Endothelial cell of umbilical vein (primary cell): ENCODE data around the gene CLPSL2. TPM values are rescaled to one million over a fixed set of nuclear protein-coding genes. Genes with fewer than 3 reads are reported as not detected.

ENCODE experiments used
- BruUV-seq: library from RNA; stranded (reverse); fragments of 400-500 nt; replicated peaks from 2 replicates; lab custom pipeline; 2021; lab: Mats Ljungman, UMichigan
- CTCF ChIA-PET: fragments of 300-600, 350-600 bp; sonication (Branson Sonifier 250); formaldehyde crosslinking; loops from one replicate; lab custom pipeline; 2021; ENCODE audit warnings: antibody characterized with exemption, inconsistent platforms; lab: Charles Lee
- POLR2A ChIA-PET: fragments of 300-600, 350-600 bp; sonication (Branson Sonifier 250); formaldehyde crosslinking; loops from one replicate; lab custom pipeline; 2021; ENCODE audit warnings: antibody characterized with exemption, inconsistent platforms; lab: Charles Lee
- DNase-seq: peaks from one replicate; pipeline ENCODE4 v3.0.0-alpha.2; 2011; ENCODE audit warnings: low read depth, low spot score
- FAIRE-seq: peaks from 2 replicates; lab custom pipeline; 2011; peaks lifted over from hg19 to GRCh38; lab: Jason Lieb, UNC
- H2AFZ ChIP-seq: 2 replicates; pipeline ENCODE4 v1.6.0; 2012; ENCODE audit warnings: low read depth, low read length, control low read depth, inconsistent platforms
- H3K27ac ChIP-seq: 2 replicates; pipeline ENCODE4 v1.5.1; 2011; ENCODE audit warnings: low read depth, mild to moderate bottlenecking, control low read depth, low read length, moderate library complexity; ENCODE audit not compliant: insufficient read depth
- H3K27me3 ChIP-seq, 2 experiments: 2 replicates each; pipeline versions ENCODE4 v1.6.0 to v1.6.1; 2011; ENCODE audit warnings: low read length in 2 of 2, mixed read lengths in 1 of 2; ENCODE audit not compliant: control insufficient read depth in 2 of 2, insufficient read depth in 2 of 2
- H3K36me3 ChIP-seq, 2 experiments: 2 replicates in 1 of 2; 3 replicates in 1 of 2; pipeline ENCODE4 v1.5.1; 2011; ENCODE audit warnings: low read length in 2 of 2, mild to moderate bottlenecking in 1 of 2, moderate library complexity in 1 of 2; ENCODE audit not compliant: control insufficient read depth in 2 of 2, insufficient read depth in 2 of 2; ENCODE audit errors: extremely low read depth in 1 of 2
- H3K4me1 ChIP-seq: 3 replicates; pipeline ENCODE4 v1.5.1; 2011; ENCODE audit warnings: mild to moderate bottlenecking, low read length; ENCODE audit not compliant: control insufficient read depth, insufficient read depth; ENCODE audit errors: extremely low read depth
- H3K4me2 ChIP-seq: 2 replicates; pipeline ENCODE4 v1.6.1; 2011; ENCODE audit warnings: low read length, control low read depth, mixed read lengths; ENCODE audit not compliant: insufficient read depth
- H3K4me3 ChIP-seq, 3 experiments: fragments of 200-600 bp in 1 of 3; sonication (generic), shearing (Covaris generic) in 1 of 3; replicated peaks in 1 of 3; 2 replicates each; pipeline ENCODE4 v1.5.1; 2011 to 2016; ENCODE audit warnings: control low read depth in 3 of 3, low read length in 3 of 3, mild to moderate bottlenecking in 2 of 3, inconsistent platforms in 1 of 3, low read depth in 1 of 3, moderate library complexity in 1 of 3; ENCODE audit not compliant: insufficient read depth in 1 of 3
- H3K79me2 ChIP-seq: 2 replicates; pipeline ENCODE4 v1.6.0; 2012; ENCODE audit warnings: low read length, inconsistent platforms; ENCODE audit not compliant: control insufficient read depth, insufficient read depth
- H3K9ac ChIP-seq: replicated peaks from 2 replicates; pipeline ENCODE3; 2011; ENCODE audit warnings: low read length, control low read depth; ENCODE audit not compliant: insufficient read depth; ENCODE audit errors: extremely low read depth
- H3K9me1 ChIP-seq: replicated peaks from 3 replicates; pipeline ENCODE4 v1.6.0; 2011; ENCODE audit warnings: mild to moderate bottlenecking, low read length; ENCODE audit not compliant: control insufficient read depth, insufficient read depth; ENCODE audit errors: extremely low read depth
- H3K9me3 ChIP-seq: replicated peaks from 2 replicates; pipeline ENCODE4 v1.5.1; 2012; ENCODE audit warnings: low read length, inconsistent platforms; ENCODE audit not compliant: control insufficient read depth, insufficient read depth
- H4K20me1 ChIP-seq: replicated peaks from 2 replicates; pipeline ENCODE3; 2011; ENCODE audit warnings: mild to moderate bottlenecking, low read length; ENCODE audit not compliant: control insufficient read depth, insufficient read depth; ENCODE audit errors: extremely low read depth
- EZH2 ChIP-seq: IDR thresholded peaks from 2 replicates; pipeline ENCODE4 v1.6.1; 2012; ENCODE audit warnings: borderline replicate concordance, low read depth, mild to moderate bottlenecking, moderate library complexity, low read length, inconsistent platforms; ENCODE audit not compliant: severe bottlenecking
- FOS ChIP-seq: IDR thresholded peaks from 2 replicates; pipeline ENCODE4 v1.6.1; 2011; ENCODE audit warnings: mild to moderate bottlenecking, low read length, moderate library complexity, borderline replicate concordance; ENCODE audit not compliant: insufficient read depth
- GATA2 ChIP-seq: IDR thresholded peaks from 2 replicates; pipeline ENCODE4 v1.7.0; 2011; ENCODE audit warnings: low read depth, mild to moderate bottlenecking, moderate library complexity, mixed read lengths, low read length; ENCODE audit not compliant: insufficient read length, insufficient read depth
- JUN ChIP-seq: IDR thresholded peaks from 2 replicates; pipeline ENCODE4 v1.6.1; 2011; ENCODE audit warnings: borderline replicate concordance, low read depth; ENCODE audit not compliant: insufficient read length, insufficient read depth
- MYC ChIP-seq: IDR thresholded peaks from one replicate; pipeline ENCODE4 v1.6.1; 2011; ENCODE audit warnings: mild to moderate bottlenecking, low read depth, low read length
- POLR2A ChIP-seq: IDR thresholded peaks from 2 replicates; pipeline ENCODE4 v1.6.1; 2012; ENCODE audit warnings: low read depth, mild to moderate bottlenecking, control low read depth, low read length
- POLR2AphosphoS5 ChIP-seq: IDR thresholded peaks from 2 replicates; pipeline ENCODE4 v1.6.1; 2012; ENCODE audit warnings: low read depth, mild to moderate bottlenecking, control low read depth, low read length, moderate library complexity; ENCODE audit not compliant: insufficient read depth
- dilution Hi-C: fragments of 300-500 bp; cut with MboI; formaldehyde crosslinking; loops from one replicate; pipeline ENCODE4 v1.15.0; 2019; ENCODE audit warnings: low sequenced_read_pairs; ENCODE audit not compliant: extremely low pct_ligation_motif_present
- intact Hi-C: fragments of 100-400 bp; cut with micrococcal nuclease; formaldehyde crosslinking; loops from one replicate; pipeline ENCODE4 v1.10.0; 2022
- polyA plus RNA-seq, 4 experiments: library from polyadenylated mRNA; depleted of rRNA in 3 of 4; stranded (reverse) in 3 of 4; unstranded in 1 of 4; fragments of >200 nt; gene quantifications; 2 replicates each; pipeline versions ENCODE4 v1.2.1 to v1.2.3, GENCODE V29; 2011 to 2012; ENCODE audit warnings: missing spikeins in 1 of 4
- total RNA-seq: library from RNA; stranded (reverse); gene quantifications from 2 replicates; pipeline ENCODE4 v1.2.3, GENCODE V29; 2021
- TF ChIP-seq, protein P1 (sequence below): IDR thresholded peaks from 2 replicates; pipeline ENCODE4 v1.6.1; 2011; ENCODE audit not compliant: insufficient read depth, insufficient read length
- TF ChIP-seq, protein P2 (sequence below), 2 donors: IDR thresholded peaks; 1 replicate in 1 of 2; 2 replicates in 1 of 2; pipeline ENCODE4 v1.5.1; 2011; ENCODE audit warnings: low read length in 2 of 2, mild to moderate bottlenecking in 2 of 2, moderate library complexity in 2 of 2, control low read depth in 1 of 2, inconsistent platforms in 1 of 2, low read depth in 1 of 2; ENCODE audit not compliant: insufficient read depth in 1 of 2; ENCODE audit errors: extremely low read depth in 1 of 2

CLPSL2 gene
- total and polyA plus RNA-seq, 2 donors (not counting 3 experiments of a cell fraction or from before 2014, with no cell fraction given): not detected

DNA sequence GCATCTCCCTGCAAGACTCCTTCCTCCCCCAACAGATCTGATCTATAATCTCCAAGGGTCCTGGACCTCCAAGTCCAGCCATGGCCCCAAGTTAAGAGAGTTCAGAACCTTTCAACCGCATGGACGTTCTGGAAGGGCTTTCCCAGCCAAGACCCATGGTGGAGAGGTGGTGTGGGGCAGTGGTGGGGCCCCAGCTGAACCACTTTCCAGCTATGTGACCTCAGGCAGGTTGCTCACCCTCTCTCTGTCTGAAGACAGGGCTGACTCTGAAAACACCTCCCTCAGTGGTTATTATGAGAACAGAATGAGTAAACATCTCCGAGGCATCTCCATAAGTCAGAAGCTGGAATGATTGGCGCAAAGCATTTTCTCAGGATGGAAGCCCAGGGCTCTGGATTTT lies 19.8 kb downstream of the CLPSL2 start:
- Histone ChIP-seq H4K20me1 (no peaks in the 10 kb centered on the region), H3K4me2 (no peak overlapping the region), H2AFZ (no peak overlapping the region), H3K9me1 (no peaks in the 10 kb centered on the region), H3K27me3 (peaks cover 0 to 4% of the 10 kb centered on the region in 2 experiments), H3K4me3 (no peak overlapping the region), H3K9ac (no peak overlapping the region), H3K9me3 (no peaks in the 10 kb centered on the region), H3K4me1 (no peaks in the 10 kb centered on the region), H3K79me2 (no peaks in the 10 kb centered on the region), H3K27ac (no peak overlapping the region), H3K36me3 (no peaks in the 10 kb centered on the region)
- no TSS peak for BruUV-seq
- FAIRE-seq: no peak
- ChIA-PET POLR2A (no interaction called here), CTCF (no interaction called here)
- intact Hi-C loops (no loop called here), dilution Hi-C loops (no loop called here)
- no peak for DNase-seq
- TF ChIP-seq POLR2AphosphoS5 (no peak), JUN (no peak), EZH2 (no peak), POLR2A (no peak), MYC (no peak), GATA2 (no peak), FOS (no peak)
- TF ChIP-seq, protein P1, sequence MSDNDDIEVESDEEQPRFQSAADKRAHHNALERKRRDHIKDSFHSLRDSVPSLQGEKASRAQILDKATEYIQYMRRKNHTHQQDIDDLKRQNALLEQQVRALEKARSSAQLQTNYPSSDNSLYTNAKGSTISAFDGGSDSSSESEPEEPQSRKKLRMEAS: no peak
- TF ChIP-seq, protein P2, sequence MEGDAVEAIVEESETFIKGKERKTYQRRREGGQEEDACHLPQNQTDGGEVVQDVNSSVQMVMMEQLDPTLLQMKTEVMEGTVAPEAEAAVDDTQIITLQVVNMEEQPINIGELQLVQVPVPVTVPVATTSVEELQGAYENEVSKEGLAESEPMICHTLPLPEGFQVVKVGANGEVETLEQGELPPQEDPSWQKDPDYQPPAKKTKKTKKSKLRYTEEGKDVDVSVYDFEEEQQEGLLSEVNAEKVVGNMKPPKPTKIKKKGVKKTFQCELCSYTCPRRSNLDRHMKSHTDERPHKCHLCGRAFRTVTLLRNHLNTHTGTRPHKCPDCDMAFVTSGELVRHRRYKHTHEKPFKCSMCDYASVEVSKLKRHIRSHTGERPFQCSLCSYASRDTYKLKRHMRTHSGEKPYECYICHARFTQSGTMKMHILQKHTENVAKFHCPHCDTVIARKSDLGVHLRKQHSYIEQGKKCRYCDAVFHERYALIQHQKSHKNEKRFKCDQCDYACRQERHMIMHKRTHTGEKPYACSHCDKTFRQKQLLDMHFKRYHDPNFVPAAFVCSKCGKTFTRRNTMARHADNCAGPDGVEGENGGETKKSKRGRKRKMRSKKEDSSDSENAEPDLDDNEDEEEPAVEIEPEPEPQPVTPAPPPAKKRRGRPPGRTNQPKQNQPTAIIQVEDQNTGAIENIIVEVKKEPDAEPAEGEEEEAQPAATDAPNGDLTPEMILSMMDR (IDR thresholded peaks at IDR 0.05; ENCODE audit: extremely low read depth in 1 of 2, insufficient read depth in 1 of 2, low read depth in 1 of 2, low read length in 2 of 2): no peak
